Nephron progenitor cell (in vitro differentiated cells): Measurements from ENCODE around the gene DGKD.
A peak's percentile ranks its signal among the peaks of the same experiment; 100 is the strongest.

Experiments
- DNase-seq: peaks from one replicate; pipeline ENCODE4 v3.0.0; 2021
- H3K27ac Mint-ChIP-seq: 2 replicates; pipeline ENCODE4 v1.8.0; 2021; ENCODE audit warnings: mild to moderate bottlenecking, moderate library complexity, mixed read lengths
- H3K27me3 Mint-ChIP-seq: 2 replicates; pipeline ENCODE4 v1.8.0; 2021; ENCODE audit warnings: mild to moderate bottlenecking, low read depth, mixed read lengths; ENCODE audit not compliant: poor library complexity
- H3K36me3 Mint-ChIP-seq: 2 replicates; pipeline ENCODE4 v1.8.0; 2021; ENCODE audit warnings: low read depth, mixed read lengths
- H3K4me1 Mint-ChIP-seq: 2 replicates; pipeline ENCODE4 v1.8.0; 2021; ENCODE audit warnings: mixed read lengths
- H3K4me3 Mint-ChIP-seq: 2 replicates; pipeline ENCODE4 v1.8.0; 2021; ENCODE audit warnings: mild to moderate bottlenecking, moderate library complexity, mixed read lengths
- H3K9me3 Mint-ChIP-seq: 2 replicates; pipeline ENCODE4 v1.8.0; 2021; ENCODE audit warnings: mild to moderate bottlenecking, moderate library complexity, mixed read lengths
- TF ChIP-seq, protein P1 (sequence below): fragments of 200-600 bp; sonication (generic); IDR thresholded peaks from 2 replicates; pipeline ENCODE4 v1.5.0; 2021; ENCODE audit warnings: antibody characterized with exemption

The DGKD gene

DNA sequence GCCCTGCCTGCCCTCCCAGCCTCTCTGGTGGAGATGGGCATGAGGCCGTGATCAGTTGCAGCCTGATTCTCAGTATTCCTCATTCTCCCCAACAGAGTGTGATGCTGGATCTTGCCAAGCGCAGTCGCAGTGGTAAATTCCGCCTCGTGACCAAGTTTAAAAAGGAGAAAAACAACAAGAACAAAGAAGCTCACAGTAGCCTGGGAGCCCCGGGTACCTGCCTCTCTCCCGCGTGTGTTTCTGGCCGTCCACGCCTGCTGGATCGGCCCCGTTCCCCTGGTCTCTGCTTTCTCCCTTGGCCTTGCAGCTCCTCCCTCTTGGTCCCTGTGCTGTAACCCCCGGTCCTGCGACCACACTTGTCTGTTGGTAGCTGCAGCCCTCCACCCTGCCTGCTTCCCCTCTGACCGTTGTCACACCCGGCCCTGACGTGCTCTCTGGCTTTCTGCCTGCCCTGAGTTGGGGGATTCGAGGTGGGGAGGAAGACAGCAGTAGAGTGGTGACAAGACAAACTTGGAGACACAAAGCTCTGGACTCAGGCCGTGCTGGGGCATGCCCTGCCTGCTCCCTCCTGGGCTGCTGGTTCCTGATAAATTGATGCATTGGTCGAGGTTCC, 112.8 kb downstream of the DGKD start:
- Mint-ChIP-seq H3K4me3 (no peak overlapping the region), H3K36me3 (peaks cover 71% of the 10 kb centered on the region), H3K27ac (no peak overlapping the region), H3K9me3 (no peaks in the 10 kb centered on the region), H3K27me3 (peaks cover 3% of the 10 kb centered on the region), H3K4me1 (no peaks in the 10 kb centered on the region)
- no peak for DNase-seq
- TF ChIP-seq, protein P1, sequence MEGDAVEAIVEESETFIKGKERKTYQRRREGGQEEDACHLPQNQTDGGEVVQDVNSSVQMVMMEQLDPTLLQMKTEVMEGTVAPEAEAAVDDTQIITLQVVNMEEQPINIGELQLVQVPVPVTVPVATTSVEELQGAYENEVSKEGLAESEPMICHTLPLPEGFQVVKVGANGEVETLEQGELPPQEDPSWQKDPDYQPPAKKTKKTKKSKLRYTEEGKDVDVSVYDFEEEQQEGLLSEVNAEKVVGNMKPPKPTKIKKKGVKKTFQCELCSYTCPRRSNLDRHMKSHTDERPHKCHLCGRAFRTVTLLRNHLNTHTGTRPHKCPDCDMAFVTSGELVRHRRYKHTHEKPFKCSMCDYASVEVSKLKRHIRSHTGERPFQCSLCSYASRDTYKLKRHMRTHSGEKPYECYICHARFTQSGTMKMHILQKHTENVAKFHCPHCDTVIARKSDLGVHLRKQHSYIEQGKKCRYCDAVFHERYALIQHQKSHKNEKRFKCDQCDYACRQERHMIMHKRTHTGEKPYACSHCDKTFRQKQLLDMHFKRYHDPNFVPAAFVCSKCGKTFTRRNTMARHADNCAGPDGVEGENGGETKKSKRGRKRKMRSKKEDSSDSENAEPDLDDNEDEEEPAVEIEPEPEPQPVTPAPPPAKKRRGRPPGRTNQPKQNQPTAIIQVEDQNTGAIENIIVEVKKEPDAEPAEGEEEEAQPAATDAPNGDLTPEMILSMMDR, result no peak

DNA sequence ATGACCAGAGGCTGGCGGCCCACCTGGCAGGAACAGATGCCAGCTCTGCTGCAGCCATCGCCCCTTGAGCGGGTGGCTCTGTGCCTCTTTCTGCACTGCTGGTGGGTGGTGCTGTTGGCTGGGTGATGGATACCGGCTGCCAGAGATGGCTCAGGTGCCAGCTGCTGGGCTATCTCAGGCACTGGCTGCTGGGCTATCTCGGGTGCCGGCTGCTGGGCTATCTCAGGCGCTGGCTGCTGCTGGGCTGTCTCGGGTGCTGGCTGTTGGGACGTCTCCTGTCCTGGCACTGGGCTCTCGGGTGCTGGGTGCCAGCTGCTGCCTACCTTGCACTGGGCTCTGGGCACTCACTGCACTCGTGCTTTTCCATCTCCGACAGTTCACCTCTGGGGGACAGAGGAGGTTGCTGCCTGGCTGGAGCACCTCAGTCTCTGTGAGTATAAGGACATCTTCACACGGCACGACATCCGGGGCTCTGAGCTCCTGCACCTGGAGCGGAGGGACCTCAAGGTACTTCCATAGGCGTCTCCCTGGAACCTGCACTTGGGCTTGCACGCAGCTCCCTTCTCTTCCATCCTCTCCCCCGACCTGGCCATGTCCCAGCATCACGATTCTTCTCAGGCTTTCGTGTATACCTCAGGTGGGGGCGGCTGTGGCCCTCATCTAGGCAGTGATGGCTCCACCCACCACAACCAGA, 113.9 kb downstream of the DGKD start:
- peaks cover 74% of the 10 kb centered on the region for H3K36me3 Mint-ChIP-seq
- H3K27ac Mint-ChIP-seq, result peak overlapping the region; percentile 42

GRCh38 chr2:233468741-233469110, 114.4 kb downstream of the DGKD start:
- TF ChIP-seq, protein P1, result no peak
- Mint-ChIP-seq H3K27me3 (peaks cover 3% of the 10 kb centered on the region), H3K36me3 (peaks cover 69% of the 10 kb centered on the region), H3K4me3 (no peak overlapping the region), H3K27ac (peak overlapping the region; percentile 42), H3K4me1 (no peaks in the 10 kb centered on the region), H3K9me3 (no peaks in the 10 kb centered on the region)
- DNase-seq, result no peak

More for the DNA sequence above, 113.9 kb downstream of the DGKD start:
- no peak for DNase-seq
- Mint-ChIP-seq H3K27me3 (peaks cover 3% of the 10 kb centered on the region), H3K9me3 (no peaks in the 10 kb centered on the region), H3K4me3 (no peak overlapping the region), H3K4me1 (no peaks in the 10 kb centered on the region)
- TF ChIP-seq, protein P1, result no peak

- Mint-ChIP-seq H3K36me3 (peaks cover 63% of the 10 kb centered on the region), H3K4me1 (no peaks in the 10 kb centered on the region), H3K27me3 (peaks cover 3% of the 10 kb centered on the region), H3K27ac (peak overlapping the region; percentile 54), H3K4me3 (no peak overlapping the region), H3K9me3 (no peaks in the 10 kb centered on the region)
- TF ChIP-seq, protein P1, result no peak
- no peak for DNase-seq
Observed at GRCh38 chr2:233469261-233470010, 115.1 kb downstream of the DGKD start.

DNA sequence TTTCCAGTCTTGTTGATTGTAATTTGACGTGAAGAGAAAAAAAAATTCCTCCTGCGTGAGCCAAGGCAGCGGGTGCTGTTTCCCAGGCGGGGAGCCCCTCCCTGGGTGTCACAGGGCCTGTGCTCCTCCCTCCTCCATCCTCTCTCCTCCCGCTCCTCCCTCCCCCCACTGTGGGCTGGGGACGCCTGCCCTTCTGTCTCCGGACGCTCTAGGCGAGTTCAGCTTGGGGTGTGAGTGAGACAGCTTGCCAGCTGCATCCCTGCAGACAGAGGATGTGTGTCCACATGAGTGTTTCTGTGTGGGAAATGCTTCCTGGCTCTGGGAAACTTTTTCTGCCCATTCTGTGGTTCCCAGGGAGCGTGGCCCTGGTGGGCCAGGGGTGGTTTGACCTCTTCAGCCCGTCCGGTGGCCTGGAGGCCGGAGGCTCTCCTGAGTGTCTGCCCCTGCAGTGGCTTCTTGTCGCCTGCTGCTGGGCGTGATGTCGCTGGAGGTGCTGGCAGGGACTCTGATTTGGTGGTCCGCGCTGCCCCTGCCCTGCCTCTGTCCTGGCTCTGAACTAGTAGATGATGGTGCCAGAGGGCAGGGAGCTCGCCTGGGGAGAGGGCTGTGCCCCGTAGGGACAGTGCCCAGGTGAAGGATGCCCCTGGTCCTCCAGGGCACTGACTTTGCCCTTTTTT, 115.9 kb downstream of the DGKD start:
- DNase-seq, result no peak
- H3K27ac Mint-ChIP-seq, result no peak overlapping the region
- no peaks in the 10 kb centered on the region for H3K4me1 Mint-ChIP-seq
- H3K9me3 Mint-ChIP-seq, result no peaks in the 10 kb centered on the region
- H3K36me3 Mint-ChIP-seq, result peaks cover 63% of the 10 kb centered on the region
- H3K27me3 Mint-ChIP-seq, result peaks cover 3% of the 10 kb centered on the region
- TF ChIP-seq, protein P1, result no peak
- no peak overlapping the region for H3K4me3 Mint-ChIP-seq
